Heart left ventricle (tissue), 16 donors: ENCODE measurements around the gene MSI1. TPM values are rescaled to one million over a fixed set of nuclear protein-coding genes. Genes with fewer than 3 reads are reported as not detected.

Source experiments
- ATAC-seq, 4 donors: fragments of 200-7000 bp; cut with Tn5 transposase; one replicate each; pipeline ENCODE4 v1.9.1; 2020 to 2022; ENCODE audit warnings: moderate library complexity in 4 of 4, mild to moderate bottlenecking in 3 of 4, moderate number of reproducible peaks in 1 of 4
- DNase-seq, 5 donors: peaks; one replicate each; pipeline ENCODE4 v3.0.0-alpha.2; 2020
- H3K27ac ChIP-seq, 12 donors: fragments of 200-600 bp; sonication (generic) in 4 of 12; one replicate each; pipeline versions ENCODE4 v1.5.0 to v1.8.0; 2016 to 2022; ENCODE audit warnings: mild to moderate bottlenecking in 2 of 12
- H3K27me3 ChIP-seq, 9 donors: fragments of 200-600 bp; sonication (generic) in 2 of 9; one replicate each; pipeline versions ENCODE4 v1.5.1 to v1.8.0; 2016 to 2022; ENCODE audit warnings: mild to moderate bottlenecking in 3 of 9
- H3K36me3 ChIP-seq, 9 donors: fragments of 200-600 bp; sonication (generic) in 2 of 9; one replicate each; pipeline versions ENCODE4 v1.5.0 to v1.8.0; 2018 to 2022; ENCODE audit warnings: mild to moderate bottlenecking in 2 of 9
- H3K4me1 ChIP-seq, 12 donors: fragments of 200-600 bp; sonication (generic) in 4 of 12; one replicate each; pipeline versions ENCODE4 v1.5.0 to v1.8.0; 2016 to 2022; ENCODE audit warnings: mild to moderate bottlenecking in 3 of 12
- H3K4me3 ChIP-seq, 12 donors: fragments of 200-600 bp; sonication (generic) in 4 of 12; one replicate each; pipeline versions ENCODE4 v1.5.0 to v1.8.0; 2017 to 2022; ENCODE audit warnings: mild to moderate bottlenecking in 9 of 12, moderate library complexity in 4 of 12
- H3K9me3 ChIP-seq, 12 donors: fragments of 200-600 bp; sonication (generic) in 4 of 12; one replicate each; pipeline versions ENCODE4 v1.5.0 to v1.8.0; 2016 to 2022; ENCODE audit warnings: mild to moderate bottlenecking in 1 of 12
- CTCF ChIP-seq, 12 donors: fragments of 200-600 bp; sonication (generic) in 4 of 12; IDR thresholded peaks; one replicate each; pipeline versions ENCODE4 v1.5.0 to v1.8.0; 2018 to 2022; ENCODE audit warnings: antibody characterized with exemption in 12 of 12, mild to moderate bottlenecking in 5 of 12
- POLR2A ChIP-seq, 2 donors: fragments of 450-650 bp; IDR thresholded peaks; one replicate each; pipeline ENCODE4 v1.6.1; 2017; ENCODE audit warnings: antibody characterized with exemption in 2 of 2, mild to moderate bottlenecking in 2 of 2, moderate library complexity in 2 of 2
- WGBS, 4 donors: extraction: QIAGEN DNeasy Blood & Tissue Kit in 2 of 4; methylation state at CpG; one replicate each; pipeline versions ENCODE4 v1.1.5 to v1.1.7; 2013 to 2018; 5-methylcytosine and 5-hydroxymethylcytosine counted together
- intact Hi-C, 10 donors: fragments of 100-400 bp; cut with DNase I; formaldehyde crosslinking; loops; one replicate each; pipeline versions ENCODE4 v1.11.1 to v1.14.2; 2022
- polyA plus RNA-seq, 2 donors: library from polyadenylated mRNA; stranded (reverse); fragments of 200-250 nt; gene quantifications; one replicate each; pipeline ENCODE4 v1.2.3, GENCODE V29; 2013
- total RNA-seq, 9 donors: library from RNA; depleted of rRNA in 2 of 9; stranded (reverse); fragments of >200 nt in 2 of 9; fragmentation: NEBNext Ultra II Directional in 3 of 9; extraction: Animal tissue kit (Norgen Biotek cat#: 25700) in 3 of 9; gene quantifications; one replicate each; pipeline versions ENCODE4 v1.1.0 to v1.2.4, GENCODE V29; 2016 to 2023
- donor health status: ischemic (EF 13 %, LVEDD 7.1; RV severe dilation, severe dysfunction).
- donor health status: healthy with polysubstance abuse.
- donor health status: DM: no; HTN: yes; CAD: no.
- donor health status: DM: no; HTN: no; CAD: no.
- donor health status: ischemic (EF 25% LVEDD 6.9; RV normal size, moderate dysfunction).
- donor health status: ischemic (EF 25% LVEDD 5.7; RV mildly dilated, moderate dysfunction).
- donor health status: healthy.
- donor health status: DM: yes; HTN: yes; CAD: no.
- donor health status: ischemic (EF 35%, LVEDD 5.7; RV mildly dilated, moderate dysfunction).
- donor health status: nonischemic (EF 11% LVEDD 7.7; RV severe dilation, severe dysfunction).
- donor health status: DM: yes; HTN: yes; CAD: no.
- donor health status: PGD.
- donor health status: ischemic (EF 29% LVEDD 5.4; RV normal size, mild dysfunction).
- donor health status: nonischemic (EF 23%, LVEDD 6.1; RV moderate dilation, normal function).

Gene MSI1
- total and polyA plus RNA-seq, 11 donors = 2.1 to 8.7 (median 5.4) TPM

DNA sequence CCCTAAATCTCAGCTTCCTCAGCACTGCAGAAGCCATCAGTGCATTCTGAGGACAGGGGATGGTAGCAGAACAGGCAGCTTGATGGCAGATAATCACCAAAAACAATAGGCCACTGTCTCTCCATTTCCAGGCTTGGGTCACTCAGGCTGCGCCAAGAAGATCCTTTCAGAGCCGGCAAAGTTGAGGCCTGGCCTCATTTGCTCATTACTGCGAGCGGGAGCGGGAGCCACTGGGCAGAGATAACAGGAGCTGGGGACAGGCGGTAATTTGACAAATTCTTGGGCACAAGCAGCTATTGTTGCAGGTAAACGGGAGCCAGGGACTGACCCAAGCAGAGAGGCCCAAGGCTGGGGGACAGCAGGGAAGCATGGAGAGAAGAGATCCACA, 2.1 kb downstream of the MSI1 start:
- Histone ChIP-seq H3K4me3 (no peak overlapping the region), H3K27me3 (peaks cover 0 to 56% (median 15%) of the 10 kb centered on the region in 9 donors), H3K36me3 (no peaks in the 10 kb centered on the region), H3K9me3 (no peaks in the 10 kb centered on the region), H3K4me1 (peaks cover 0 to 27% (median 3%) of the 10 kb centered on the region in 12 donors), H3K27ac (peak overlapping the region in 1 of 12 donors; percentile 75)
- no peak for ATAC-seq
- intact Hi-C loops = no loop called here
- no peak for DNase-seq
- 52 to 69% (median 57%) methylated on average over 7 of the region's 7 CpGs for WGBS, 4 donors
- TF ChIP-seq CTCF (IDR thresholded peaks at IDR 0.05) (no peak), POLR2A (IDR thresholded peaks at IDR 0.05) (no peak)

- no peak overlapping the region for H3K27ac ChIP-seq
- no peaks in the 10 kb centered on the region for H3K36me3 ChIP-seq
- ATAC-seq (peak in 1 of 4 donors; percentile 12), DNase-seq (no peak)
- no peak overlapping the region for H3K4me3 ChIP-seq
- TF ChIP-seq POLR2A (IDR thresholded peaks at IDR 0.05) = no peak
- TF ChIP-seq CTCF (IDR thresholded peaks at IDR 0.05) = no peak
- H3K4me1 ChIP-seq = peaks cover 0 to 32% (median 5%) of the 10 kb centered on the region in 12 donors
- H3K27me3 ChIP-seq = peaks cover 0 to 57% (median 16%) of the 10 kb centered on the region in 9 donors
- WGBS, 4 donors = 77 to 86% (median 83%) methylated on average over 7 of the region's 7 CpGs
- no peaks in the 10 kb centered on the region for H3K9me3 ChIP-seq
- intact Hi-C loops = no loop called here
These were observed 2.6 kb downstream of the MSI1 start for GRCh38 chr12:120366341-120366705.

DNA sequence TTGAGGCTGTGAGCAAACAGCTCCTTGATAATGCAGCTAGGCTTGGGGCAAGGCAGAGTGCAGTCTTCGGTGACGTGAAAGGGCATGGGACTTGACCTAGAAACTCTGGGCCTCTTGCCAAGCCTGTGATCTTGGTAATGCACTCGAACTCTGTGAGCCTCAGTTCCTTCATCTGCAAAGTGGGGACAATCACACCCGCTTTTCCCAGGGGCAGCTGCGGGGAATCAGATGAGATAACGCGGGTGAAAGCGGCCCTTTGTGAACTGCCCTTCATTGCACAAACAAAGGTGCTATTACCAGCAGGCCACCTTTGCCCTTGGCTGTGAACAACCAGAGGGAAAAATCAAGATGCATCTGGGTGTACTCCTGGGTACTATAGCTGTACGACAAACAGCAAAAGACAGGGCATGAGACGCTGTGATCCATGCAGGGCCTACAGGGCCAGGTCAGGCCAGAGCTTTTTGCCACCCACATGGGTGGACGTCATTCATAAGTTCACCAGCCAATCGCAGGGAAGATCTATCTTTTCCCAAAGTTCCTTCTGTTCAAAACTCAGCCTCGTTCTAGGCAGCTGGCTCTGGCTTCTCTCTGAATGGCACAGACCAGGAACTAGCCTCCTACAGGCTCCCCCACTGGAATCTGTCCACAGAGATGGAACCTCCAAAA, 3.2 kb downstream of the MSI1 start:
- no peak for DNase-seq

DNA sequence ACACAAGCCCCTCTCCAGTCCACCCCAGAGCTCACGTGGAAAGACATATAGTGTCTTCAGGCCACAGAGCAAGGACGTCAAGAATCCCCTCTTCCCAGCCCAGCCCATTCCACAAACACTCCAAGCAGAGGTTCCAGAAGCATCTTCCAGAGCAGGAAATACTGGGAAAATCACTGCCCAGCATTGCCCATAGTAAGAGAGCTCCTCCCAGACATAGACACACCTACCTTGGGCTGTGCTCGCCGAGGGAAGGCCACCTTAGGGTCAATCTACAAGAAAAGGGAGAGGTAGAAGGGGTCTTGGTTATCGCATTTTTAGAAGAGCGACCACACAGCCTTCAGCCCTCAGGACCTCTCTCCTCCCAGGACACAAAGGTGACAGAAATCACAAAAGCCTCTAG, 4.5 kb downstream of the MSI1 start:
- peaks cover 0 to 49% (median 6%) of the 10 kb centered on the region in 9 donors for H3K27me3 ChIP-seq
- ATAC-seq = no peak
- H3K27ac ChIP-seq = no peak overlapping the region
- TF ChIP-seq POLR2A (IDR thresholded peaks at IDR 0.05) (no peak), CTCF (IDR thresholded peaks at IDR 0.05) (no peak)
- H3K4me3 ChIP-seq = no peak overlapping the region
- WGBS, 4 donors = 72 to 83% (median 83%) methylated on average over 6 of the region's 6 CpGs
- H3K9me3 ChIP-seq = no peaks in the 10 kb centered on the region
- DNase-seq = no peak
- intact Hi-C loops = no loop called here
- no peaks in the 10 kb centered on the region for H3K36me3 ChIP-seq
- peaks cover 0 to 29% (median 6%) of the 10 kb centered on the region in 12 donors for H3K4me1 ChIP-seq

More for the DNA sequence above, 3.2 kb downstream of the MSI1 start:
- TF ChIP-seq POLR2A (IDR thresholded peaks at IDR 0.05) (no peak), CTCF (IDR thresholded peaks at IDR 0.05) (no peak)
- Histone ChIP-seq H3K27me3 (peaks cover 0 to 57% (median 14%) of the 10 kb centered on the region in 9 donors), H3K4me3 (no peak overlapping the region), H3K36me3 (no peaks in the 10 kb centered on the region), H3K9me3 (no peaks in the 10 kb centered on the region), H3K27ac (no peak overlapping the region), H3K4me1 (peaks cover 0 to 33% (median 6%) of the 10 kb centered on the region in 12 donors)
- WGBS, 4 donors = 61 to 72% (median 68%) methylated on average over 12 to 13 of the region's 13 CpGs
- ATAC-seq = peak in 1 of 4 donors; percentile 9
- intact Hi-C loops = no loop called here
